ENCODE measurements around the gene EXOSC3. TPM values are rescaled to one million over a fixed set of nuclear protein-coding genes. Genes with fewer than 3 reads are reported as not detected.
"Not testable (repeated sequence)": the region's sequence is repeated elsewhere in the genome, so short reads cannot be mapped to it uniquely, and the experiment has no call there.

EXOSC3 gene
- 10 to 100 TPM; 24.0 to 36.0 TPM for polyA plus RNA-seq

- WGBS, 2 donors: 0 to 1% methylated on average over 73 of the region's 73 CpGs
- Histone ChIP-seq H3K36me3 (ENCODE audit: control insufficient read depth in 2 of 2, insufficient read depth in 2 of 2, low read length in 1 of 2) (peaks cover 0 to 6% of the 10 kb centered on the region in 2 donors), H3K4me1 (ENCODE audit: control insufficient read depth in 2 of 2, insufficient read depth in 2 of 2, low read length in 1 of 2) (no peaks in the 10 kb centered on the region), H3K4me3 (ENCODE audit: low read depth in 1 of 2, low read length in 2 of 2) (peak within 1 kb of the TSS; percentile 82 to 98), H3K27ac (ENCODE audit: low read depth in 2 of 2, low read length in 1 of 2) (peak within 1 kb of the TSS; percentile 88), H3K27me3 (ENCODE audit: control insufficient read depth in 1 of 2, insufficient read depth in 2 of 2, low read length in 2 of 2) (no peaks in the 10 kb centered on the region), H3K9me3 (ENCODE audit: control insufficient read depth in 2 of 2, insufficient read depth in 1 of 2, low read depth in 1 of 2, low read length in 1 of 2) (no peaks in the 10 kb centered on the region)
Observed at GRCh38 chr9:37784616-37785483, at the start of gene EXOSC3. Gene EXOSC3, minus strand, starts transcription at chr9:37785064. Its CDS starts 20 bp downstream, at chr9:37785044.

DNA sequence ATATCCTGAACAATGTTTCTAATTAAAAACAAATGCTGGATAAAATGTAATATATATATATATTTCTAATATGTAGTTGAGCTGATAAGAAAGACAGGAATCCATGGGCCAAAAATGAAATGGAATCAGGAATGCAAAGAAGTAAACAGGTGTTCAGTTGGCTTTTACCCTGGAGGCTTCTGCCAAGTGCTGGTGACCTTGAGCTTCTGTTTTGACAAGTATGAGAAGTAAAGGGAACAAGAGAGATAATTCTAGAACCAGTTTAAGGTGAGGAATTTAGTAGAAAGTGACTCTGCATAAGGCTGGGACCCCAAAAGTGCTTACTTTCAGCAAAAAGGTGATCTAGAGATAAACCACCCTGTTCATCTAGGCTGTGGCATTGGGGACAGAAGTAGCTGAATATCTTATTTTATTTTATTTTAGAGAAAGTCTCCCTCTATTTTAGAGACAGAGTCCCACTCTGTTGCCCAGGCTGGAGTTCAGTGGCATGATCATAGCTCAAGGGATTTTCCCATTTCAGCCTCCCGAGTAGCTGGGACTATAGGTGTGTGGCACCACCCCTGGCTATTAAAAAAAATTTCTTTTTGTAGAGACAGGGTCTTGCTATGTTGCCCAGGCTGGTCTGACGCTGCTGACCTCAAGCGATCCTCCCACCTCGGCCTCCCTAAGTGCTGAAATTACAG is 42.8 kb upstream of the EXOSC3 start:
- no peaks in the 10 kb centered on the region for H3K27me3 ChIP-seq (ENCODE audit: control insufficient read depth in 1 of 2, insufficient read depth in 2 of 2, low read length in 2 of 2)
- WGBS, 2 donors: 90 to 98% methylated on average over 4 of the region's 4 CpGs
- H3K36me3 ChIP-seq (ENCODE audit: control insufficient read depth in 2 of 2, insufficient read depth in 2 of 2, low read length in 1 of 2): peaks cover 0 to 2% of the 10 kb centered on the region in 2 donors
- H3K9me3 ChIP-seq (ENCODE audit: control insufficient read depth in 2 of 2, insufficient read depth in 1 of 2, low read depth in 1 of 2, low read length in 1 of 2): no peaks in the 10 kb centered on the region
- no peak overlapping the region for H3K4me3 ChIP-seq (ENCODE audit: low read depth in 1 of 2, low read length in 2 of 2)
- H3K4me1 ChIP-seq (ENCODE audit: control insufficient read depth in 2 of 2, insufficient read depth in 2 of 2, low read length in 1 of 2): no peaks in the 10 kb centered on the region
- no peak overlapping the region for H3K27ac ChIP-seq (ENCODE audit: low read depth in 2 of 2, low read length in 1 of 2)

GRCh38 chr9:37825174-37825573 is 40.3 kb upstream of the EXOSC3 start:
- H3K27me3 ChIP-seq (ENCODE audit: control insufficient read depth in 1 of 2, insufficient read depth in 2 of 2, low read length in 2 of 2); H3K9me3 ChIP-seq (ENCODE audit: control insufficient read depth in 2 of 2, insufficient read depth in 1 of 2, low read depth in 1 of 2, low read length in 1 of 2); H3K4me3 ChIP-seq (ENCODE audit: low read depth in 1 of 2, low read length in 2 of 2); H3K36me3 ChIP-seq (ENCODE audit: control insufficient read depth in 2 of 2, insufficient read depth in 2 of 2, low read length in 1 of 2); H3K27ac ChIP-seq (ENCODE audit: low read depth in 2 of 2, low read length in 1 of 2); H3K4me1 ChIP-seq (ENCODE audit: control insufficient read depth in 2 of 2, insufficient read depth in 2 of 2, low read length in 1 of 2): not testable (repeated sequence)
- 96 to 98% methylated on average over 2 of the region's 2 CpGs for WGBS, 2 donors

- no peaks in the 10 kb centered on the region for H3K36me3 ChIP-seq (ENCODE audit: control insufficient read depth in 2 of 2, insufficient read depth in 2 of 2, low read length in 1 of 2)
Observed at GRCh38 chr9:37820142-37820541, 35.3 kb upstream of the EXOSC3 start.

GRCh38 chr9:37818849-37819248 is 34.0 kb upstream of the EXOSC3 start:
- Histone ChIP-seq H3K36me3 (ENCODE audit: control insufficient read depth in 2 of 2, insufficient read depth in 2 of 2, low read length in 1 of 2) (no peaks in the 10 kb centered on the region), H3K27me3 (ENCODE audit: control insufficient read depth in 1 of 2, insufficient read depth in 2 of 2, low read length in 2 of 2) (no peaks in the 10 kb centered on the region), H3K4me1 (ENCODE audit: control insufficient read depth in 2 of 2, insufficient read depth in 2 of 2, low read length in 1 of 2) (no peaks in the 10 kb centered on the region), H3K4me3 (ENCODE audit: low read depth in 1 of 2, low read length in 2 of 2) (no peak overlapping the region), H3K27ac (ENCODE audit: low read depth in 2 of 2, low read length in 1 of 2) (no peak overlapping the region), H3K9me3 (ENCODE audit: control insufficient read depth in 2 of 2, insufficient read depth in 1 of 2, low read depth in 1 of 2, low read length in 1 of 2) (no peaks in the 10 kb centered on the region)
- 75 to 89% methylated on average over 2 of the region's 2 CpGs for WGBS, 2 donors

More at GRCh38 chr9:37820142-37820541, 35.3 kb upstream of the EXOSC3 start:
- H3K27me3 ChIP-seq (ENCODE audit: control insufficient read depth in 1 of 2, insufficient read depth in 2 of 2, low read length in 2 of 2): no peaks in the 10 kb centered on the region
- no peak overlapping the region for H3K27ac ChIP-seq (ENCODE audit: low read depth in 2 of 2, low read length in 1 of 2)
- WGBS, 2 donors: 81 to 87% methylated on average over 5 of the region's 5 CpGs
- H3K9me3 ChIP-seq (ENCODE audit: control insufficient read depth in 2 of 2, insufficient read depth in 1 of 2, low read depth in 1 of 2, low read length in 1 of 2): no peaks in the 10 kb centered on the region
- H3K4me1 ChIP-seq (ENCODE audit: control insufficient read depth in 2 of 2, insufficient read depth in 2 of 2, low read length in 1 of 2): no peaks in the 10 kb centered on the region
- no peak overlapping the region for H3K4me3 ChIP-seq (ENCODE audit: low read depth in 1 of 2, low read length in 2 of 2)

DNA sequence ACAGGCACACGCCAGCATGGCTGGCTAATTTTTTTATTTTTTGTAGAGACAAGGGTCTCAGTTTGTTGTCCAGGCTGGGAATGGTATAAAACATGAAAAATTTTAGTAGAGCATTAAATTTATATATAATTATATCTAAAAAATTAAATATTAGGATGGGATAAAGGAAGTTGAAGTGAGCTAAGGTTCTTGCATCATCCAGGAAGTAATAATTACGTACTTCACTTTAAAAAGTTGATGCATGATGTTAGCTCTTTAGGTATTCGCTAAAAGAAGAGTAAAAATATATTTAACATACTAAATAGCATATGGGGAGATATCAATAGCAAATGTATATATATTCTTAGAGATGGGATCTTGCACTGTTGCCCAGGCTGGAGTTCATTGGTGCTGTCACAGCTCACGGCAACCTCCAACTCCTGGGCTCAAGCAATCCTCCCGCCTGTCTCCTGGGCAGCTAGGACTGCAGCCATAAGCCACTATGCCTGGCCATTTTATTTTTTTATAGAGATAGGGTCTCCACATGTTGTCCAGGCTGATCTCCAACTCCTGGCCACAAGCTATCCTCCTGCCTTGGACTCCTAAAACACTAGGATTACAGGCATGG is 28.0 kb upstream of the EXOSC3 start:
- no peaks in the 10 kb centered on the region for H3K9me3 ChIP-seq (ENCODE audit: control insufficient read depth in 2 of 2, insufficient read depth in 1 of 2, low read depth in 1 of 2, low read length in 1 of 2)
- 90 to 95% methylated on average over 5 of the region's 5 CpGs for WGBS, 2 donors
- no peaks in the 10 kb centered on the region for H3K4me1 ChIP-seq (ENCODE audit: control insufficient read depth in 2 of 2, insufficient read depth in 2 of 2, low read length in 1 of 2)
- H3K4me3 ChIP-seq (ENCODE audit: low read depth in 1 of 2, low read length in 2 of 2): no peak overlapping the region
- H3K36me3 ChIP-seq (ENCODE audit: control insufficient read depth in 2 of 2, insufficient read depth in 2 of 2, low read length in 1 of 2): no peaks in the 10 kb centered on the region
- no peaks in the 10 kb centered on the region for H3K27me3 ChIP-seq (ENCODE audit: control insufficient read depth in 1 of 2, insufficient read depth in 2 of 2, low read length in 2 of 2)
- H3K27ac ChIP-seq (ENCODE audit: low read depth in 2 of 2, low read length in 1 of 2): peak overlapping the region in 1 of 2 donors; percentile 42

DNA sequence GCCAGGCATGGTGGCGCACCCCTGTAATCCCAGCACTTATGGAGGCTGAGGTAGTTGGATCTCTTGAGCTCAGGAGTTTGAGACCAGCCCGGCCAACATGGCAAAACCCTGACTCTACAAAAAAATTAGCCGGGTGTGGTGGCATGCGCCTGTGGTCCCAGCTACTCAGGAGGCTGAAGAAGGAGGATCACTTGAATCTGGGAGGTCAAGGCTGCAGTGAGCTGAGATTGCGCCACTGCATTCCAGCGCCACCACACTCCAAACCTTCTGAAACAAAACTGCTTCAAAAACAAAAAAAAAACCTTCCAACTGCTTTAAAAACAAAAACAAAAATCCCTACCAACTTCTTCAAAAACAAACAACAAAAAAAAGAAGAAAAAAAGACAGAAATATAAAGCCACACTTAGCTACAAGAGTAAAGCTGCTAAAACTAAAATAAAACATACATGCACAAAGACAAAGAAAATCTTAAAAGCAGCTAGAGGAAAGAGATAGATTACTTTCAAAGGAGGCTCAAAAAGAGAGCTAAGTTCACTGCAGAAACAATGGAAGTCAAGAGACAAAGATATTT is 27.1 kb upstream of the EXOSC3 start:
- no peaks in the 10 kb centered on the region for H3K27me3 ChIP-seq (ENCODE audit: control insufficient read depth in 1 of 2, insufficient read depth in 2 of 2, low read length in 2 of 2)
- H3K36me3 ChIP-seq (ENCODE audit: control insufficient read depth in 2 of 2, insufficient read depth in 2 of 2, low read length in 1 of 2): no peaks in the 10 kb centered on the region
- no peak overlapping the region for H3K27ac ChIP-seq (ENCODE audit: low read depth in 2 of 2, low read length in 1 of 2)
- no peaks in the 10 kb centered on the region for H3K9me3 ChIP-seq (ENCODE audit: control insufficient read depth in 2 of 2, insufficient read depth in 1 of 2, low read depth in 1 of 2, low read length in 1 of 2)
- no peaks in the 10 kb centered on the region for H3K4me1 ChIP-seq (ENCODE audit: control insufficient read depth in 2 of 2, insufficient read depth in 2 of 2, low read length in 1 of 2)
- WGBS, 2 donors: 92 to 97% methylated on average over 6 of the region's 6 CpGs
- H3K4me3 ChIP-seq (ENCODE audit: low read depth in 1 of 2, low read length in 2 of 2): no peak overlapping the region

GRCh38 chr9:37809676-37810075 is 24.8 kb upstream of the EXOSC3 start:
- WGBS, 2 donors: 97 to 100% methylated on average over 15 of the region's 15 CpGs
- not testable (repeated sequence) for H3K36me3 ChIP-seq (ENCODE audit: control insufficient read depth in 2 of 2, insufficient read depth in 2 of 2, low read length in 1 of 2); H3K4me1 ChIP-seq (ENCODE audit: control insufficient read depth in 2 of 2, insufficient read depth in 2 of 2, low read length in 1 of 2); H3K27ac ChIP-seq (ENCODE audit: low read depth in 2 of 2, low read length in 1 of 2); H3K27me3 ChIP-seq (ENCODE audit: control insufficient read depth in 1 of 2, insufficient read depth in 2 of 2, low read length in 2 of 2); H3K9me3 ChIP-seq (ENCODE audit: control insufficient read depth in 2 of 2, insufficient read depth in 1 of 2, low read depth in 1 of 2, low read length in 1 of 2); H3K4me3 ChIP-seq (ENCODE audit: low read depth in 1 of 2, low read length in 2 of 2)

DNA sequence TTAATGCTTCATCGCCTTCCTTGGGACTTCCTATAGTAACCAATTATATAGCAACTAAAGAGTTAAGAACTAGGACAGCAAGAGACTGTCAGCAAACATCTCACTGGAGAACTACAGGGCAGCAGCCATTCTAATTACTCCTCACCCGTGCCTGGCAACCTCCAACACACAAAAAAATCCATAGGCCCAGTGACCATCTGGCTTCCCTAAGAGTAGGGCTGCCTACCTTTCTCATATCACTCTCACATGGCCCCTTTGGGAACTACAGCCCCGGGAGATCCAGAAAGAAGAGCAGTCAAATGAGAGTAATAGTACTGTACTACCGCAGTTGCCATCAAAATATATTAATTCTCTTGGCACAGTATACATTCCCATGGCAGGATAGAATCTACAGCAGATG is 21.4 kb upstream of the EXOSC3 start:
- Histone ChIP-seq H3K4me1 (ENCODE audit: control insufficient read depth in 2 of 2, insufficient read depth in 2 of 2, low read length in 1 of 2) (peaks cover 2 to 3% of the 10 kb centered on the region in 2 donors), H3K27me3 (ENCODE audit: control insufficient read depth in 1 of 2, insufficient read depth in 2 of 2, low read length in 2 of 2) (no peaks in the 10 kb centered on the region), H3K4me3 (ENCODE audit: low read depth in 1 of 2, low read length in 2 of 2) (no peak overlapping the region), H3K36me3 (ENCODE audit: control insufficient read depth in 2 of 2, insufficient read depth in 2 of 2, low read length in 1 of 2) (no peaks in the 10 kb centered on the region), H3K9me3 (ENCODE audit: control insufficient read depth in 2 of 2, insufficient read depth in 1 of 2, low read depth in 1 of 2, low read length in 1 of 2) (no peaks in the 10 kb centered on the region), H3K27ac (ENCODE audit: low read depth in 2 of 2, low read length in 1 of 2) (no peak overlapping the region)
- 73 to 80% methylated on average over 4 of the region's 4 CpGs for WGBS, 2 donors

All from esophagus (tissue), 2 donors.